ENCODE measurements around the gene FERMT3. TPM values are rescaled to one million over a fixed set of nuclear protein-coding genes. Genes with fewer than 3 reads are reported as not detected.

Gene FERMT3
- total and polyA plus RNA-seq, 2 of the 13 experiments (the other 11 are each of a cell fraction or from before 2014, with no cell fraction given), result 0.29 TPM; not detected in 1

DNA sequence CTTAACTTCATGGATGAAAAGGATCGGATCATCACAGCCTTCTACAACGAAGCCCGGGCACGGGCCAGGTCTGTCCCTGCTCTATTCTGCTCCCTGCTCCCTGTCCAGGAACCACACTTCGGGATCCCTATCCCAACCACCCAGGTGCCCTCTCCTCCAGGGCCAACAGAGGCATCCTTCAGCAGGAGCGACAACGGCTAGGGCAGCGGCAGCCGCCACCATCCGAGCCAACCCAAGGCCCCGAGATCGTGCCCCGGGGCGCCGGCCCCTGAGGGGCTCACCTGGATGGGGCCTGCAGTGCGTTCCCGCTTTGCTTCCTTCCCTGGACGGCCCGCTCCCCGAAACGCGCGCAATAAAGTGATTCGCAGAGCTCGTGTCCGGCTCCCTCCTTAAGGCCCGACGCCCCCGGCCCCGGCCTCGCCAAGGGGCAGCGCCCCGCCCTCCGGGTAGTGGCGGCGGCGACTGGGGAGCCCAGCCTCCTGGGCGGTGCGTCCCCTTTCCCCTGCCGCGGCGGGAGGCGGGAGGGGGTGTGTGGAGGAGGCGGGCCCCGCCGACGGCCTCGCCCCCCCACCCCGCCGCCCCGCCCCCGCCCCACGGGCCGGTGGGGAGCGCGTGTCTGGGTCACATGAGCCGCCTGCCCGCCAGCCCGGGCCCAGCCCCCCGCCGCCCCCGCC lies 27.5 kb downstream of the FERMT3 start, which contains the start of gene VEGFB (continued):
- TF ChIP-seq, protein P1, sequence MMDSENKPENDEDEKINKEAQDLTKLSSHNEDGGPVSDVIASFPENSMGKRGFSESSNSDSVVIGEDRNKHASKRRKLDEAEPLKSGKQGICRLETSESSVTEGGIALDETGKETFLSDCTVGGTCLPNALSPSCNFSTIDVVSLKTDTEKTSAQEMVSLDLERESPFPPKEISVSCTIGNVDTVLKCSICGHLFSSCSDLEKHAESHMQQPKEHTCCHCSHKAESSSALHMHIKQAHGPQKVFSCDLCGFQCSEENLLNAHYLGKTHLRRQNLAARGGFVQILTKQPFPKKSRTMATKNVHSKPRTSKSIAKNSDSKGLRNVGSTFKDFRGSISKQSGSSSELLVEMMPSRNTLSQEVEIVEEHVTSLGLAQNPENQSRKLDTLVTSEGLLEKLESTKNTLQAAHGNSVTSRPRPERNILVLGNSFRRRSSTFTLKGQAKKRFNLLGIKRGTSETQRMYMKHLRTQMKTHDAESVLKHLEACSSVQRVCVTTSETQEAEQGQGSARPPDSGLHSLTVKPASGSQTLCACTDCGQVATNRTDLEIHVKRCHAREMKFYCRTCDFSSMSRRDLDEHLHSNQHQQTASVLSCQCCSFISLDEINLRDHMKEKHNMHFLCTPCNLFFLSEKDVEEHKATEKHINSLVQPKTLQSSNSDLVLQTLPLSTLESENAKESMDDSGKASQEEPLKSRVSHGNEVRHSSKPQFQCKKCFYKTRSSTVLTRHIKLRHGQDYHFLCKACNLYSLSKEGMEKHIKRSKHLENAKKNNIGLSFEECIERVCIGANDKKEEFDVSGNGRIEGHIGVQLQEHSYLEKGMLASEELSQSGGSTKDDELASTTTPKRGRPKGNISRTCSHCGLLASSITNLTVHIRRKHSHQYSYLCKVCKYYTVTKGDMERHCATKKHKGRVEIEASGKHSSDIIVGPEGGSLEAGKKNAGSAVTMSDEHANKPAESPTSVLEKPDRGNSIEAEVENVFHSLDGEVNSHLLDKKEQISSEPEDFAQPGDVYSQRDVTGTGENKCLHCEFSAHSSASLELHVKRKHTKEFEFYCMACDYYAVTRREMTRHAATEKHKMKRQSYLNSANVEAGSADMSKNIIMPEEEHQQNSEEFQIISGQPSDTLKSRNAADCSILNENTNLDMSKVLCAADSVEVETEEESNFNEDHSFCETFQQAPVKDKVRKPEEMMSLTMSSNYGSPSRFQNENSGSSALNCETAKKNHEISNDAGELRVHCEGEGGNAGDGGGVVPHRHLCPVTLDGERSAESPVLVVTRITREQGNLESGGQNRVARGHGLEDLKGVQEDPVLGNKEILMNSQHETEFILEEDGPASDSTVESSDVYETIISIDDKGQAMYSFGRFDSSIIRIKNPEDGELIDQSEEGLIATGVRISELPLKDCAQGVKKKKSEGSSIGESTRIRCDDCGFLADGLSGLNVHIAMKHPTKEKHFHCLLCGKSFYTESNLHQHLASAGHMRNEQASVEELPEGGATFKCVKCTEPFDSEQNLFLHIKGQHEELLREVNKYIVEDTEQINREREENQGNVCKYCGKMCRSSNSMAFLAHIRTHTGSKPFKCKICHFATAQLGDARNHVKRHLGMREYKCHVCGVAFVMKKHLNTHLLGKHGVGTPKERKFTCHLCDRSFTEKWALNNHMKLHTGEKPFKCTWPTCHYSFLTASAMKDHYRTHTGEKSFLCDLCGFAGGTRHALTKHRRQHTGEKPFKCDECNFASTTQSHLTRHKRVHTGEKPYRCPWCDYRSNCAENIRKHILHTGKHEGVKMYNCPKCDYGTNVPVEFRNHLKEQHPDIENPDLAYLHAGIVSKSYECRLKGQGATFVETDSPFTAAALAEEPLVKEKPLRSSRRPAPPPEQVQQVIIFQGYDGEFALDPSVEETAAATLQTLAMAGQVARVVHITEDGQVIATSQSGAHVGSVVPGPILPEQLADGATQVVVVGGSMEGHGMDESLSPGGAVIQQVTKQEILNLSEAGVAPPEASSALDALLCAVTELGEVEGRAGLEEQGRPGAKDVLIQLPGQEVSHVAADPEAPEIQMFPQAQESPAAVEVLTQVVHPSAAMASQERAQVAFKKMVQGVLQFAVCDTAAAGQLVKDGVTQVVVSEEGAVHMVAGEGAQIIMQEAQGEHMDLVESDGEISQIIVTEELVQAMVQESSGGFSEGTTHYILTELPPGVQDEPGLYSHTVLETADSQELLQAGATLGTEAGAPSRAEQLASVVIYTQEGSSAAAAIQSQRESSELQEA (CRISPR knock-in tag; IDR thresholded peaks at IDR 0.05; ENCODE audit: not compliant biosample characterization), result no peak
- TF ChIP-seq SP2 (CRISPR knock-in tag; IDR thresholded peaks at IDR 0.05) (no peak), PITX1 (CRISPR knock-in tag; IDR thresholded peaks at IDR 0.05) (peak; percentile 24; the same call in 1 of the 2 replicates), ZSCAN30 (CRISPR knock-in tag; IDR thresholded peaks at IDR 0.05) (no peak), ZNF260 (CRISPR knock-in tag; IDR thresholded peaks at IDR 0.05; ENCODE audit: borderline replicate concordance, low read depth) (no peak), GABPB1 (CRISPR knock-in tag; IDR thresholded peaks at IDR 0.05) (peak; percentile 50; the same call in 1 of the 2 replicates)
- TF ChIP-seq, protein P2, sequence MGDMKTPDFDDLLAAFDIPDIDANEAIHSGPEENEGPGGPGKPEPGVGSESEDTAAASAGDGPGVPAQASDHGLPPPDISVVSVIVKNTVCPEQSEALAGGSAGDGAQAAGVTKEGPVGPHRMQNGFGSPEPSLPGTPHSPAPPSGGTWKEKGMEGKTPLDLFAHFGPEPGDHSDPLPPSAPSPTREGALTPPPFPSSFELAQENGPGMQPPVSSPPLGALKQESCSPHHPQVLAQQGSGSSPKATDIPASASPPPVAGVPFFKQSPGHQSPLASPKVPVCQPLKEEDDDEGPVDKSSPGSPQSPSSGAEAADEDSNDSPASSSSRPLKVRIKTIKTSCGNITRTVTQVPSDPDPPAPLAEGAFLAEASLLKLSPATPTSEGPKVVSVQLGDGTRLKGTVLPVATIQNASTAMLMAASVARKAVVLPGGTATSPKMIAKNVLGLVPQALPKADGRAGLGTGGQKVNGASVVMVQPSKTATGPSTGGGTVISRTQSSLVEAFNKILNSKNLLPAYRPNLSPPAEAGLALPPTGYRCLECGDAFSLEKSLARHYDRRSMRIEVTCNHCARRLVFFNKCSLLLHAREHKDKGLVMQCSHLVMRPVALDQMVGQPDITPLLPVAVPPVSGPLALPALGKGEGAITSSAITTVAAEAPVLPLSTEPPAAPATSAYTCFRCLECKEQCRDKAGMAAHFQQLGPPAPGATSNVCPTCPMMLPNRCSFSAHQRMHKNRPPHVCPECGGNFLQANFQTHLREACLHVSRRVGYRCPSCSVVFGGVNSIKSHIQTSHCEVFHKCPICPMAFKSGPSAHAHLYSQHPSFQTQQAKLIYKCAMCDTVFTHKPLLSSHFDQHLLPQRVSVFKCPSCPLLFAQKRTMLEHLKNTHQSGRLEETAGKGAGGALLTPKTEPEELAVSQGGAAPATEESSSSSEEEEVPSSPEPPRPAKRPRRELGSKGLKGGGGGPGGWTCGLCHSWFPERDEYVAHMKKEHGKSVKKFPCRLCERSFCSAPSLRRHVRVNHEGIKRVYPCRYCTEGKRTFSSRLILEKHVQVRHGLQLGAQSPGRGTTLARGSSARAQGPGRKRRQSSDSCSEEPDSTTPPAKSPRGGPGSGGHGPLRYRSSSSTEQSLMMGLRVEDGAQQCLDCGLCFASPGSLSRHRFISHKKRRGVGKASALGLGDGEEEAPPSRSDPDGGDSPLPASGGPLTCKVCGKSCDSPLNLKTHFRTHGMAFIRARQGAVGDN (CRISPR knock-in tag; IDR thresholded peaks at IDR 0.05), result peak; percentile 58
- TF ChIP-seq, protein P3, sequence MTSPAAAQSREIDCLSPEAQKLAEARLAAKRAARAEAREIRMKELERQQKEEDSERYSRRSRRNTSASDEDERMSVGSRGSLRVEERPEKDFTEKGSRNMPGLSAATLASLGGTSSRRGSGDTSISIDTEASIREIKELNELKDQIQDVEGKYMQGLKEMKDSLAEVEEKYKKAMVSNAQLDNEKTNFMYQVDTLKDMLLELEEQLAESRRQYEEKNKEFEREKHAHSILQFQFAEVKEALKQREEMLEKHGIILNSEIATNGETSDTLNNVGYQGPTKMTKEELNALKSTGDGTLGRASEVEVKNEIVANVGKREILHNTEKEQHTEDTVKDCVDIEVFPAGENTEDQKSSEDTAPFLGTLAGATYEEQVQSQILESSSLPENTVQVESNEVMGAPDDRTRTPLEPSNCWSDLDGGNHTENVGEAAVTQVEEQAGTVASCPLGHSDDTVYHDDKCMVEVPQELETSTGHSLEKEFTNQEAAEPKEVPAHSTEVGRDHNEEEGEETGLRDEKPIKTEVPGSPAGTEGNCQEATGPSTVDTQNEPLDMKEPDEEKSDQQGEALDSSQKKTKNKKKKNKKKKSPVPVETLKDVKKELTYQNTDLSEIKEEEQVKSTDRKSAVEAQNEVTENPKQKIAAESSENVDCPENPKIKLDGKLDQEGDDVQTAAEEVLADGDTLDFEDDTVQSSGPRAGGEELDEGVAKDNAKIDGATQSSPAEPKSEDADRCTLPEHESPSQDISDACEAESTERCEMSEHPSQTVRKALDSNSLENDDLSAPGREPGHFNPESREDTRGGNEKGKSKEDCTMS (CRISPR knock-in tag; conservative IDR thresholded peaks at IDR 0.05), result no peak
- TF ChIP-seq, protein P4, sequence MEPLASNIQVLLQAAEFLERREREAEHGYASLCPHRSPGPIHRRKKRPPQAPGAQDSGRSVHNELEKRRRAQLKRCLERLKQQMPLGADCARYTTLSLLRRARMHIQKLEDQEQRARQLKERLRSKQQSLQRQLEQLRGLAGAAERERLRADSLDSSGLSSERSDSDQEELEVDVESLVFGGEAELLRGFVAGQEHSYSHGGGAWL (CRISPR knock-in tag; IDR thresholded peaks at IDR 0.05), result peak; percentile 50; the same call in 1 of the 2 replicates
- TF ChIP-seq, protein P5, sequence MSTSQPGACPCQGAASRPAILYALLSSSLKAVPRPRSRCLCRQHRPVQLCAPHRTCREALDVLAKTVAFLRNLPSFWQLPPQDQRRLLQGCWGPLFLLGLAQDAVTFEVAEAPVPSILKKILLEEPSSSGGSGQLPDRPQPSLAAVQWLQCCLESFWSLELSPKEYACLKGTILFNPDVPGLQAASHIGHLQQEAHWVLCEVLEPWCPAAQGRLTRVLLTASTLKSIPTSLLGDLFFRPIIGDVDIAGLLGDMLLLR (CRISPR knock-in tag; IDR thresholded peaks at IDR 0.05), result no peak
- TF ChIP-seq, protein P6, sequence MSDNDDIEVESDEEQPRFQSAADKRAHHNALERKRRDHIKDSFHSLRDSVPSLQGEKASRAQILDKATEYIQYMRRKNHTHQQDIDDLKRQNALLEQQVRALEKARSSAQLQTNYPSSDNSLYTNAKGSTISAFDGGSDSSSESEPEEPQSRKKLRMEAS (IDR thresholded peaks at IDR 0.05), result peak; percentile 8; the same call in 1 of the 2 replicates
